HCT116 (cell line): ENCODE data around the gene NPTX1.

Experiments used
- CEBPB ChIP-seq: IDR thresholded peaks from 2 replicates; pipeline ENCODE4 v1.6.1; 2012; ENCODE audit warnings: low read depth
- EGR1 ChIP-seq: IDR thresholded peaks from 2 replicates; pipeline ENCODE4 v1.6.1; 2012; ENCODE audit warnings: low read depth
- EZH2 ChIP-seq: fragments of 200-600 bp; sonication (generic); IDR thresholded peaks from 2 replicates; pipeline ENCODE4 v1.6.1; 2017; ENCODE audit warnings: antibody characterized with exemption, mixed run types
- POLR2A ChIP-seq: IDR thresholded peaks from 2 replicates; pipeline ENCODE4 v1.7.0; 2011; ENCODE audit warnings: borderline replicate concordance; ENCODE audit not compliant: insufficient read depth, insufficient read length; ENCODE audit errors: extremely low read depth
- POLR2AphosphoS5 ChIP-seq: IDR thresholded peaks from 2 replicates; pipeline ENCODE4 v1.6.1; 2011; ENCODE audit warnings: mild to moderate bottlenecking, low read depth, low read length, moderate library complexity
- RAD21 ChIP-seq: IDR thresholded peaks from 2 replicates; pipeline ENCODE4 v1.6.1; 2012; ENCODE audit warnings: low read depth, mild to moderate bottlenecking
- SP1 ChIP-seq: IDR thresholded peaks from 2 replicates; pipeline ENCODE4 v1.6.1; 2012; ENCODE audit warnings: low read depth
- SRF ChIP-seq: IDR thresholded peaks from 2 replicates; pipeline ENCODE4 v1.6.1; 2012; ENCODE audit warnings: low read depth
- ZFX ChIP-seq: fragments of 450-650 bp; IDR thresholded peaks from 2 replicates; pipeline ENCODE4 v1.6.1; 2017
- TF ChIP-seq, protein P1 (sequence below), 3 experiments: fragments of 200-600 bp in 1 of 3; sonication (generic) in 1 of 3; IDR thresholded peaks in 2 of 3; conservative IDR thresholded peaks in 1 of 3; 2 replicates each; pipeline ENCODE4 v1.5.1; 2012 to 2017; ENCODE audit warnings: low read depth in 2 of 3, low read length in 2 of 3, antibody characterized with exemption in 1 of 3, borderline replicate concordance in 1 of 3, control low read depth in 1 of 3, mild to moderate bottlenecking in 1 of 3, mixed read lengths in 1 of 3, mixed run types in 1 of 3, moderate library complexity in 1 of 3; ENCODE audit not compliant: insufficient read depth in 1 of 3
- TF ChIP-seq, protein P2 (sequence below): IDR thresholded peaks from 2 replicates; pipeline ENCODE4 v1.6.1; 2012; ENCODE audit warnings: low read depth

DNA sequence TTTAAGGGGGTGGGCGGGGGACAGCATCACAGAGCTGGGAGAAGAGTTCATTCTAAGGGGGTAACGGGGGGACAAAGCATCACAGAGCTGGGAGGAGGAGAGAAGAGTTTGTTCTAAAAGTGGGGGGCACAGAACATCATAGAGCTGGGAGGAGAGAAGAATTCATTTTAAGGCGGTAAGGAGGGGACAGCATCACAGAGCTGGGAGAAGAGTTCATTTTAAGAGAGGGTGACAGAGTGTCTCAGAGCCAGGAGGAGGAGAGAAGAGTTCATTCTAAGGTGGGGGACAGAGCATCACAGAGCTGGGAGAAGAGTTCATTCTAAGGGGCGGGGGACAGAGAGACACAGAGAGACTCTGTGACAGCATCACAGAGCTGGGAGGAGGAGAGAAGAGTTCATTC is 33.6 kb downstream of the NPTX1 start:
- no peak for TF ChIP-seq CEBPB
- TF ChIP-seq, protein P1, sequence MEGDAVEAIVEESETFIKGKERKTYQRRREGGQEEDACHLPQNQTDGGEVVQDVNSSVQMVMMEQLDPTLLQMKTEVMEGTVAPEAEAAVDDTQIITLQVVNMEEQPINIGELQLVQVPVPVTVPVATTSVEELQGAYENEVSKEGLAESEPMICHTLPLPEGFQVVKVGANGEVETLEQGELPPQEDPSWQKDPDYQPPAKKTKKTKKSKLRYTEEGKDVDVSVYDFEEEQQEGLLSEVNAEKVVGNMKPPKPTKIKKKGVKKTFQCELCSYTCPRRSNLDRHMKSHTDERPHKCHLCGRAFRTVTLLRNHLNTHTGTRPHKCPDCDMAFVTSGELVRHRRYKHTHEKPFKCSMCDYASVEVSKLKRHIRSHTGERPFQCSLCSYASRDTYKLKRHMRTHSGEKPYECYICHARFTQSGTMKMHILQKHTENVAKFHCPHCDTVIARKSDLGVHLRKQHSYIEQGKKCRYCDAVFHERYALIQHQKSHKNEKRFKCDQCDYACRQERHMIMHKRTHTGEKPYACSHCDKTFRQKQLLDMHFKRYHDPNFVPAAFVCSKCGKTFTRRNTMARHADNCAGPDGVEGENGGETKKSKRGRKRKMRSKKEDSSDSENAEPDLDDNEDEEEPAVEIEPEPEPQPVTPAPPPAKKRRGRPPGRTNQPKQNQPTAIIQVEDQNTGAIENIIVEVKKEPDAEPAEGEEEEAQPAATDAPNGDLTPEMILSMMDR (IDR thresholded peaks at IDR 0.05 in 2 of 3, conservative IDR thresholded peaks at IDR 0.05 in 1 of 3; ENCODE audit: borderline replicate concordance in 1 of 3, insufficient read depth in 1 of 3, low read depth in 2 of 3, low read length in 2 of 3), result no peak
- no peak for TF ChIP-seq POLR2A
- TF ChIP-seq RAD21, result no peak
- no peak for TF ChIP-seq SRF
- no peak for TF ChIP-seq SP1
- TF ChIP-seq, protein P2, sequence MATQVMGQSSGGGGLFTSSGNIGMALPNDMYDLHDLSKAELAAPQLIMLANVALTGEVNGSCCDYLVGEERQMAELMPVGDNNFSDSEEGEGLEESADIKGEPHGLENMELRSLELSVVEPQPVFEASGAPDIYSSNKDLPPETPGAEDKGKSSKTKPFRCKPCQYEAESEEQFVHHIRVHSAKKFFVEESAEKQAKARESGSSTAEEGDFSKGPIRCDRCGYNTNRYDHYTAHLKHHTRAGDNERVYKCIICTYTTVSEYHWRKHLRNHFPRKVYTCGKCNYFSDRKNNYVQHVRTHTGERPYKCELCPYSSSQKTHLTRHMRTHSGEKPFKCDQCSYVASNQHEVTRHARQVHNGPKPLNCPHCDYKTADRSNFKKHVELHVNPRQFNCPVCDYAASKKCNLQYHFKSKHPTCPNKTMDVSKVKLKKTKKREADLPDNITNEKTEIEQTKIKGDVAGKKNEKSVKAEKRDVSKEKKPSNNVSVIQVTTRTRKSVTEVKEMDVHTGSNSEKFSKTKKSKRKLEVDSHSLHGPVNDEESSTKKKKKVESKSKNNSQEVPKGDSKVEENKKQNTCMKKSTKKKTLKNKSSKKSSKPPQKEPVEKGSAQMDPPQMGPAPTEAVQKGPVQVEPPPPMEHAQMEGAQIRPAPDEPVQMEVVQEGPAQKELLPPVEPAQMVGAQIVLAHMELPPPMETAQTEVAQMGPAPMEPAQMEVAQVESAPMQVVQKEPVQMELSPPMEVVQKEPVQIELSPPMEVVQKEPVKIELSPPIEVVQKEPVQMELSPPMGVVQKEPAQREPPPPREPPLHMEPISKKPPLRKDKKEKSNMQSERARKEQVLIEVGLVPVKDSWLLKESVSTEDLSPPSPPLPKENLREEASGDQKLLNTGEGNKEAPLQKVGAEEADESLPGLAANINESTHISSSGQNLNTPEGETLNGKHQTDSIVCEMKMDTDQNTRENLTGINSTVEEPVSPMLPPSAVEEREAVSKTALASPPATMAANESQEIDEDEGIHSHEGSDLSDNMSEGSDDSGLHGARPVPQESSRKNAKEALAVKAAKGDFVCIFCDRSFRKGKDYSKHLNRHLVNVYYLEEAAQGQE, result no peak
- no peak for TF ChIP-seq POLR2AphosphoS5
- TF ChIP-seq ZFX, result no peak
- TF ChIP-seq EGR1, result no peak
- TF ChIP-seq EZH2, result no peak
